ENCODE results near the gene CCDC9.

GRCh38 chr19:47269596-47269995 is 13.3 kb downstream of the CCDC9 start:
- no peak for TF ChIP-seq CTCF (IDR thresholded peaks at IDR 0.05; ENCODE audit: low read depth, low read length)
- no peak for TF ChIP-seq MAX (IDR thresholded peaks at IDR 0.05; ENCODE audit: low read depth, low read length)

Data from NB4 (cell line).